OCI-LY1 (cell line): ENCODE measurements around the gene DNAJB8.

ENCODE experiments used
- H2AFZ ChIP-seq: fragments of 200-600 bp; sonication (generic), shearing (Covaris generic); 2 replicates; pipeline ENCODE4 v1.6.0; 2014; ENCODE audit warnings: antibody characterized with exemption, mild to moderate bottlenecking, low read length
- H3F3A ChIP-seq: fragments of 200-600 bp; sonication (generic), shearing (Covaris generic); 2 replicates; pipeline ENCODE4 v1.6.0; 2014; ENCODE audit warnings: mild to moderate bottlenecking, antibody characterized with exemption, low read length, moderate library complexity; ENCODE audit not compliant: insufficient read depth
- H3K27ac ChIP-seq: fragments of 200-600 bp; sonication (generic); 2 replicates; pipeline ENCODE4 v1.5.1; 2014; ENCODE audit warnings: low read length, mixed run types, mild to moderate bottlenecking, low read depth; ENCODE audit not compliant: poor library complexity, severe bottlenecking
- H3K27me3 ChIP-seq: fragments of 200-600 bp; sonication (generic); 2 replicates; pipeline ENCODE4 v1.6.0; 2014; ENCODE audit warnings: antibody characterized with exemption, mild to moderate bottlenecking, low read length, moderate library complexity; ENCODE audit not compliant: insufficient read depth
- H3K36me3 ChIP-seq: fragments of 200-600 bp; sonication (generic); 2 replicates; pipeline ENCODE4 v1.6.1; 2014; ENCODE audit warnings: mild to moderate bottlenecking, antibody characterized with exemption, low read length, moderate library complexity, mixed read lengths; ENCODE audit not compliant: insufficient read depth
- H3K4me1 ChIP-seq: fragments of 200-600 bp; sonication (generic); 2 replicates; pipeline ENCODE4 v1.5.1; 2014; ENCODE audit warnings: mild to moderate bottlenecking, low read length, moderate library complexity; ENCODE audit not compliant: insufficient read depth, severe bottlenecking
- H3K4me2 ChIP-seq: fragments of 200-600 bp; sonication (generic), shearing (Covaris generic); 2 replicates; pipeline ENCODE4 v1.6.1; 2014; ENCODE audit warnings: low read length
- H3K4me3 ChIP-seq: fragments of 200-600 bp; sonication (generic); 2 replicates; pipeline ENCODE4 v1.5.1; 2014; ENCODE audit warnings: low read length, low read depth, mild to moderate bottlenecking, mixed read lengths; ENCODE audit not compliant: poor library complexity, severe bottlenecking
- H3K79me2 ChIP-seq: fragments of 200-600 bp; shearing (Covaris generic); 2 replicates; pipeline ENCODE4 v1.6.1; 2016; ENCODE audit warnings: mixed run types, low read length, mixed read lengths; ENCODE audit not compliant: insufficient read depth
- H3K9ac ChIP-seq: fragments of 200-600 bp; sonication (generic), shearing (Covaris generic); 2 replicates; pipeline ENCODE4 v1.6.1; 2014; ENCODE audit warnings: mild to moderate bottlenecking, low read length, mixed read lengths
- H3K9me2 ChIP-seq: fragments of 200-600 bp; sonication (generic), shearing (Covaris generic); 2 replicates; pipeline ENCODE4 v1.6.1; 2014; ENCODE audit warnings: low read depth, mild to moderate bottlenecking, low read length, mixed read lengths
- H3K9me3 ChIP-seq: fragments of 200-600 bp; shearing (Covaris generic); 2 replicates; pipeline ENCODE4 v1.6.1; 2014; ENCODE audit warnings: low read length, mixed read lengths
- H4K20me1 ChIP-seq: fragments of 200-600 bp; sonication (generic), shearing (Covaris generic); 2 replicates; pipeline ENCODE4 v1.6.0; 2016; ENCODE audit warnings: mild to moderate bottlenecking, low read length; ENCODE audit not compliant: insufficient read depth
- EZH2 ChIP-seq: fragments of 200-600 bp; sonication (generic), shearing (Covaris generic); IDR thresholded peaks from 2 replicates; pipeline ENCODE4 v1.8.0; 2017; ENCODE audit warnings: borderline replicate concordance, mixed run types, mild to moderate bottlenecking, antibody characterized with exemption, low read length, moderate library complexity, mixed read lengths
- TF ChIP-seq, protein P1 (sequence below): fragments of 200-600 bp; sonication (generic), shearing (Covaris generic); IDR thresholded peaks from 2 replicates; pipeline ENCODE4 v1.5.1; 2017; ENCODE audit warnings: mild to moderate bottlenecking, antibody characterized with exemption, low read length, moderate library complexity, mixed read lengths

The DNAJB8 gene

DNA sequence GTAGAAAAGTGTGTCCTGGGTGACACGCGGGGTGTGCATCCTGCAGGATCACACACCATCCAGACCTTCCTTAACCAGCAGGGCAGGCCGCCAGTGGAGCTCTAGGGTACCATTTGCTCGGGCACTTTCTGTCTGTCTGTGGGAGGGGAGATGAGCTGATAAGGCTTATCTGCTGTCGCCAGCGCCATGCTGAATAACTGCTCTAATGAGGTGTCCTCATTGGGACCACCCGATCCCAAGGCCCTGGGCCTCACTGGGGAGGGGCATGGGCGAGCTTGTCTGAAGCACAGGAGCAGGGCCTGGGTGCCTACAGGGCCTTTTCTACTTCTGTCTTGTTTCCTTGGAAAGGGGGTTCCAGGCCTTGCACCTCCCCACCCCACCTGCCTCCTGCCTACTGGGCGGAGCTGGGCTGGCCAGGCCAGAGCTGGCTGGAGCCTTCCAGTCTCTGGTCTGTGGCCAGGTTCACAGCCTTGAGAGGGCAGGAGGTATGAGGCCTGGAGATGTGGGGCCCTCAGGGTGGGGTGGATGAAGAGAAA lies 28.8 kb upstream of the DNAJB8 start:
- Histone ChIP-seq H3K9me2 (no peaks in the 10 kb centered on the region), H3K4me2 (no peak overlapping the region), H3K36me3 (no peaks in the 10 kb centered on the region), H3K4me1 (peaks cover 3% of the 10 kb centered on the region), H3K79me2 (no peaks in the 10 kb centered on the region), H3F3A (no peaks in the 10 kb centered on the region), H2AFZ (no peak overlapping the region), H3K27ac (no peak overlapping the region), H4K20me1 (no peaks in the 10 kb centered on the region), H3K9ac (no peak overlapping the region), H3K27me3 (peaks cover 32% of the 10 kb centered on the region), H3K9me3 (no peaks in the 10 kb centered on the region), H3K4me3 (no peak overlapping the region)
- TF ChIP-seq EZH2, result no peak
- TF ChIP-seq, protein P1, sequence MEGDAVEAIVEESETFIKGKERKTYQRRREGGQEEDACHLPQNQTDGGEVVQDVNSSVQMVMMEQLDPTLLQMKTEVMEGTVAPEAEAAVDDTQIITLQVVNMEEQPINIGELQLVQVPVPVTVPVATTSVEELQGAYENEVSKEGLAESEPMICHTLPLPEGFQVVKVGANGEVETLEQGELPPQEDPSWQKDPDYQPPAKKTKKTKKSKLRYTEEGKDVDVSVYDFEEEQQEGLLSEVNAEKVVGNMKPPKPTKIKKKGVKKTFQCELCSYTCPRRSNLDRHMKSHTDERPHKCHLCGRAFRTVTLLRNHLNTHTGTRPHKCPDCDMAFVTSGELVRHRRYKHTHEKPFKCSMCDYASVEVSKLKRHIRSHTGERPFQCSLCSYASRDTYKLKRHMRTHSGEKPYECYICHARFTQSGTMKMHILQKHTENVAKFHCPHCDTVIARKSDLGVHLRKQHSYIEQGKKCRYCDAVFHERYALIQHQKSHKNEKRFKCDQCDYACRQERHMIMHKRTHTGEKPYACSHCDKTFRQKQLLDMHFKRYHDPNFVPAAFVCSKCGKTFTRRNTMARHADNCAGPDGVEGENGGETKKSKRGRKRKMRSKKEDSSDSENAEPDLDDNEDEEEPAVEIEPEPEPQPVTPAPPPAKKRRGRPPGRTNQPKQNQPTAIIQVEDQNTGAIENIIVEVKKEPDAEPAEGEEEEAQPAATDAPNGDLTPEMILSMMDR, result no peak

DNA sequence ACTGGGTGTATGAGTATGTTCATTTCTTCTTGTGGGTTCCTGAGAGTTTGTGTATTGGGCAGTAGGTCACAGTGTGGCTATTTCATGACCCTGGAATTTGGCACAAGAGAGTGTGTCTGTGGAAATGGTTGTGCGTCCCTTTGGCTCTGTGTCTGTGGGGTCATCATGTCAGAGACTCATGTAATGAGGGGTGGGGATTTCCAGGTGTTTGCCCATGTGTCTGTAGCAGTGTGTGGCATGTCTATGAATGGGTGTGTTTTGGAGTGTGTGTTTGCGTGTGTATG lies 27.6 kb upstream of the DNAJB8 start:
- no peaks in the 10 kb centered on the region for H3F3A ChIP-seq
- TF ChIP-seq, protein P1, result no peak
- TF ChIP-seq EZH2, result no peak
- no peaks in the 10 kb centered on the region for H3K79me2 ChIP-seq

DNA sequence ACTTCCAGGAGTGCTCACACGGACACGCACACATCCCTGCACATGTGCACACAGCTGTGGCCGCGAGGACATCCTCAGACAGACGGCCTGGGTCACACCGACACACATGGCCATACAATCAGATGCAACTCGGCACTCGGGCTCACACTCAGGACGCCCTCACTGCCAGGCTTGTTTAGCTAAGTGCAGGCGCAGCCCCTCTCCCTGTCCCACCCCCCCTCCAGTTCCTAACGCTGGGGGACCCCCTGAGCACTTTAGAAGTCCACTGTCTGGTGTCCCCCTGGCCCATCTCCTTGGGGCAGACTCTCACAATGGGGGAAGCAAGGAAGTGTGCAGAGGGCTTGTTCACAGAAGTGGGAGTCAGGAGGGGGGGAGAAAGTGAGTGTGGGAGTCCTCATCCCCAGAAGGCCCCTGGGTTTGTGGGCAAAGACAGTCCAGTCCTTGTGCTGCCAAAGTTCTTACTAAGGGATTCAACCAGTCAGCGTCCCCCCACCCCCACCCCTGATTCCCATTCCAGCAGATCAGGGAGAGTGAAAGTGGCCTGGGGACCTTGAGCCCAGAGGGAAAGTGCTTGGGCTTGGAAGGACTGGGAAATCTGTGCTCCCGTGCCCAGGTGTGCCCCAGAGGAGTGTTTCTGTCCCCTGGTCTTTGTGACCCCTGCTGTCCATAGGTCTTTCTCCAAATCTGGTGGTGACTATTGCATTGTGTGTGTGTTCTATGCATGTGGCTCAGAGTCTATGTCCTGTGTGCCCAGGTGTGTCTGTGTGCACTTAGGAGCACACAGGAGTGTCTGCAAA lies 27.1 kb upstream of the DNAJB8 start:
- H3K36me3 ChIP-seq, result no peaks in the 10 kb centered on the region
- H2AFZ ChIP-seq, result no peak overlapping the region
- H3K27me3 ChIP-seq, result peaks cover 27% of the 10 kb centered on the region
- no peaks in the 10 kb centered on the region for H3K79me2 ChIP-seq
- no peak overlapping the region for H3K4me3 ChIP-seq
- H3F3A ChIP-seq, result no peaks in the 10 kb centered on the region
- H3K9me2 ChIP-seq, result no peaks in the 10 kb centered on the region
- no peaks in the 10 kb centered on the region for H4K20me1 ChIP-seq
- no peak overlapping the region for H3K9ac ChIP-seq
- no peaks in the 10 kb centered on the region for H3K9me3 ChIP-seq
- no peak for TF ChIP-seq EZH2
- TF ChIP-seq, protein P1, result no peak
- H3K4me1 ChIP-seq, result peaks cover 3% of the 10 kb centered on the region
- no peak overlapping the region for H3K27ac ChIP-seq
- no peak overlapping the region for H3K4me2 ChIP-seq

More for the DNA sequence above, 27.6 kb upstream of the DNAJB8 start:
- Histone ChIP-seq H3K36me3 (no peaks in the 10 kb centered on the region), H2AFZ (no peak overlapping the region), H3K27ac (no peak overlapping the region), H3K4me2 (no peak overlapping the region), H3K9ac (no peak overlapping the region), H4K20me1 (no peaks in the 10 kb centered on the region), H3K4me1 (peaks cover 3% of the 10 kb centered on the region), H3K9me3 (no peaks in the 10 kb centered on the region), H3K9me2 (no peaks in the 10 kb centered on the region), H3K4me3 (no peak overlapping the region), H3K27me3 (peaks cover 31% of the 10 kb centered on the region)
